Fibroblast of skin of left quadriceps (primary cell): ENCODE measurements around the gene EPHB2.

ENCODE experiments used
- DNase-seq, 2 experiments: peaks; one replicate each; pipeline ENCODE4 v3.0.0-alpha.2; 2013; ENCODE audit warnings: low read depth in 2 of 2

The EPHB2 gene

GRCh38 chr1:22857661-22858060 is 147.0 kb downstream of the EPHB2 start:
- DNase-seq = no peak

- DNase-seq = no peak
Observed at GRCh38 chr1:22860414-22860800, 149.8 kb downstream of the EPHB2 start.

GRCh38 chr1:22860883-22861385 is 150.3 kb downstream of the EPHB2 start:
- no peak for DNase-seq

- DNase-seq = peak; percentile 61 to 67
Observed at GRCh38 chr1:22861764-22862440, 151.3 kb downstream of the EPHB2 start.

GRCh38 chr1:22862752-22863151 is 152.1 kb downstream of the EPHB2 start:
- DNase-seq = no peak

GRCh38 chr1:22863766-22864165 is 153.1 kb downstream of the EPHB2 start:
- no peak for DNase-seq

GRCh38 chr1:22864886-22865285 is 154.2 kb downstream of the EPHB2 start:
- no peak for DNase-seq

- no peak for DNase-seq
Observed at GRCh38 chr1:22865736-22866135, 155.1 kb downstream of the EPHB2 start.

GRCh38 chr1:22866868-22867267 is 156.2 kb downstream of the EPHB2 start:
- DNase-seq = no peak

- no peak for DNase-seq
Observed at GRCh38 chr1:22868331-22868730, 157.7 kb downstream of the EPHB2 start.

GRCh38 chr1:22869325-22869724 is 158.7 kb downstream of the EPHB2 start:
- no peak for DNase-seq

GRCh38 chr1:22870201-22870871 is 159.7 kb downstream of the EPHB2 start:
- DNase-seq = no peak

- no peak for DNase-seq
Observed at GRCh38 chr1:22872981-22873664, 162.5 kb downstream of the EPHB2 start.

- no peak for DNase-seq
Observed at GRCh38 chr1:22874785-22875184, 164.1 kb downstream of the EPHB2 start.

GRCh38 chr1:22875241-22875640 is 164.6 kb downstream of the EPHB2 start:
- DNase-seq = no peak

GRCh38 chr1:22875841-22876240 is 165.2 kb downstream of the EPHB2 start:
- DNase-seq = no peak

- no peak for DNase-seq
Observed at GRCh38 chr1:22876359-22877111, 165.9 kb downstream of the EPHB2 start.

GRCh38 chr1:22877112-22877915 is 166.7 kb downstream of the EPHB2 start:
- DNase-seq = no peak

GRCh38 chr1:22877980-22878379 is 167.3 kb downstream of the EPHB2 start:
- no peak for DNase-seq

GRCh38 chr1:22878626-22879025 is 168.0 kb downstream of the EPHB2 start:
- no peak for DNase-seq

- DNase-seq = no peak
Observed at GRCh38 chr1:22879445-22879844, 168.8 kb downstream of the EPHB2 start.
